ENCODE results near the gene CTNNBL1. TPM values are rescaled to one million over a fixed set of nuclear protein-coding genes. Genes with fewer than 3 reads are reported as not detected.

Gene CTNNBL1
- total RNA-seq, 1 experiment from 2014 or later: 71.2 TPM

GRCh38 chr20:37687478-37687805, 6.4 kb upstream of the CTNNBL1 start:
- no peaks in the 10 kb centered on the region for H3K4me1 ChIP-seq (ENCODE audit: control insufficient read depth, insufficient read depth, low read length)
- peaks cover 13% of the 10 kb centered on the region for H3K27me3 ChIP-seq (ENCODE audit: control insufficient read depth, insufficient read depth, low read length)
- in situ Hi-C loops (cut with HindIII; ENCODE audit: low pct_unique_long_range_greater_than_20kb, low sequenced_read_pairs): no loop called here
- no peak for ATAC-seq
- H3K9me3 ChIP-seq (ENCODE audit: control insufficient read depth, insufficient read depth, low read depth, low read length): no peaks in the 10 kb centered on the region
- BruUV-seq (replicated peaks): no TSS peak
- intact Hi-C loops (cut with micrococcal nuclease; ENCODE audit: unreplicated experiment): no loop called here
- ChIA-PET CTCF (no interaction called here), POLR2A (no interaction called here)
- TF ChIP-seq, protein P1, sequence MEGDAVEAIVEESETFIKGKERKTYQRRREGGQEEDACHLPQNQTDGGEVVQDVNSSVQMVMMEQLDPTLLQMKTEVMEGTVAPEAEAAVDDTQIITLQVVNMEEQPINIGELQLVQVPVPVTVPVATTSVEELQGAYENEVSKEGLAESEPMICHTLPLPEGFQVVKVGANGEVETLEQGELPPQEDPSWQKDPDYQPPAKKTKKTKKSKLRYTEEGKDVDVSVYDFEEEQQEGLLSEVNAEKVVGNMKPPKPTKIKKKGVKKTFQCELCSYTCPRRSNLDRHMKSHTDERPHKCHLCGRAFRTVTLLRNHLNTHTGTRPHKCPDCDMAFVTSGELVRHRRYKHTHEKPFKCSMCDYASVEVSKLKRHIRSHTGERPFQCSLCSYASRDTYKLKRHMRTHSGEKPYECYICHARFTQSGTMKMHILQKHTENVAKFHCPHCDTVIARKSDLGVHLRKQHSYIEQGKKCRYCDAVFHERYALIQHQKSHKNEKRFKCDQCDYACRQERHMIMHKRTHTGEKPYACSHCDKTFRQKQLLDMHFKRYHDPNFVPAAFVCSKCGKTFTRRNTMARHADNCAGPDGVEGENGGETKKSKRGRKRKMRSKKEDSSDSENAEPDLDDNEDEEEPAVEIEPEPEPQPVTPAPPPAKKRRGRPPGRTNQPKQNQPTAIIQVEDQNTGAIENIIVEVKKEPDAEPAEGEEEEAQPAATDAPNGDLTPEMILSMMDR (IDR thresholded peaks at IDR 0.05): no peak
- no peak for TF ChIP-seq TCF7L2 (IDR thresholded peaks at IDR 0.05; ENCODE audit: low read depth, low read length)
- no peak for TF ChIP-seq REST (IDR thresholded peaks at IDR 0.05; ENCODE audit: insufficient read depth in 1 of 2, low read depth in 2 of 2, low read length in 1 of 2)
- TF ChIP-seq SIN3A (IDR thresholded peaks at IDR 0.05; ENCODE audit: borderline replicate concordance, insufficient read depth, low read depth, low read length): no peak
- no peak for TF ChIP-seq POLR2AphosphoS5 (IDR thresholded peaks at IDR 0.05; ENCODE audit: low read depth, low read length)
- no peak for DNase-seq (ENCODE audit: low read depth, low spot score)
- H3K27ac ChIP-seq (ENCODE audit: low read length): no peak overlapping the region
- no peak overlapping the region for H3K4me3 ChIP-seq (ENCODE audit: low read depth in 2 of 2, low read length in 2 of 2)
- no peaks in the 10 kb centered on the region for H3K36me3 ChIP-seq (ENCODE audit: control insufficient read depth, insufficient read depth, low read length)

DNA sequence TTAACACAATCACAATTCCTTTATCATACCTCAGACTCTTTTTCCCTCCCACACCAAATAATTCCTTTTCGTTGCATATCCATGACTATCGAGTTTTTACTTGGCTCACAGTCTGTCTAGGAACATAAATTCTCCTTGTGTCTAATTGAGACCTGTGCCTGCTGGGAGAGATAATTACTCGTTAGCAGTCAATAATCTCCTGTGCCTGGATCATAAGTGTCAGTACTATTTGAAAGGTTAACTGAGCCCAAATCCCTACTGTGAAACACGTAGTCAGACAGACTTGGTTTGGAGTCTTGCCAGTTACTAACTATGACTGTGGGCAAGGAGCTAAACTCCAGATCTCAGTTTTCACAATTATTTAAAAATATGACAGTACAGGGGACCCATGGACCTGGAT, 5.7 kb upstream of the CTNNBL1 start:
- TF ChIP-seq POLR2AphosphoS5 (IDR thresholded peaks at IDR 0.05; ENCODE audit: low read depth, low read length): no peak
- TF ChIP-seq, protein P1 (IDR thresholded peaks at IDR 0.05): no peak
- ATAC-seq: no peak
- Histone ChIP-seq H3K9me3 (ENCODE audit: control insufficient read depth, insufficient read depth, low read depth, low read length) (no peaks in the 10 kb centered on the region), H3K4me3 (ENCODE audit: low read depth in 2 of 2, low read length in 2 of 2) (no peak overlapping the region), H3K36me3 (ENCODE audit: control insufficient read depth, insufficient read depth, low read length) (no peaks in the 10 kb centered on the region), H3K4me1 (ENCODE audit: control insufficient read depth, insufficient read depth, low read length) (no peaks in the 10 kb centered on the region), H3K27ac (ENCODE audit: low read length) (no peak overlapping the region), H3K27me3 (ENCODE audit: control insufficient read depth, insufficient read depth, low read length) (peaks cover 13% of the 10 kb centered on the region)
- CTCF ChIA-PET: no interaction called here
- in situ Hi-C loops (cut with HindIII; ENCODE audit: low pct_unique_long_range_greater_than_20kb, low sequenced_read_pairs) (no loop called here), intact Hi-C loops (cut with micrococcal nuclease; ENCODE audit: unreplicated experiment) (no loop called here)
- POLR2A ChIA-PET: no interaction called here
- DNase-seq (ENCODE audit: low read depth, low spot score): no peak
- no TSS peak for BruUV-seq (replicated peaks)

Measured in Panc1 (cell line).